GM12864 (cell line): ENCODE data around the gene TFEB.

Experiments used
- DNase-seq: peaks from one replicate; pipeline ENCODE4 v3.0.0-alpha.2; 2011; ENCODE audit warnings: low read depth
- H3K4me3 ChIP-seq: 2 replicates; pipeline ENCODE4 v1.5.1; 2011; ENCODE audit warnings: mild to moderate bottlenecking, low read depth, low read length, control low read depth
- CTCF ChIP-seq: IDR thresholded peaks from 2 replicates; pipeline ENCODE4 v1.5.1; 2011; ENCODE audit warnings: low read depth, mild to moderate bottlenecking, moderate library complexity, low read length, control low read depth, inconsistent platforms; ENCODE audit errors: missing control alignments

Gene TFEB

DNA sequence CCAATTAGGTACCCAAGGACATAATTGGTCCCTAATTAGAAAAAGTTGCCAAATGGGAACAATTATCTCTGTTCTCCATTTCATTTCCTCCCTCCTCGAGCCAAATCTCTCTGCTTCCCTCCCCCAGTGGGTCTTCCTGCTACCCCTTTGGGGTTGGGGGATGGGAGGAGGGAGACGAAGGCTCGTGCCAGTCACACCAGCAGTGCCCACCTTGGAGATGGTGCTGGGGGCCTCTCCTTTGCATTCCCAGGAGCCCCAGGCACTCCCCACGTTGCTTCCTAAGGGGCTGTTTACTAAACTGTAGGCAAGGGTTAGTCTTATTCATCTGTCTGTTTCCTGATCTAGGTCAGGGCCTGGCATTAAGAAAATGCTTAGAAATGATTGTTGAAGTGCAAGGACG lies 64.0 kb downstream of the TFEB start:
- no peak for TF ChIP-seq CTCF
- H3K4me3 ChIP-seq = no peak overlapping the region
- no peak for DNase-seq

DNA sequence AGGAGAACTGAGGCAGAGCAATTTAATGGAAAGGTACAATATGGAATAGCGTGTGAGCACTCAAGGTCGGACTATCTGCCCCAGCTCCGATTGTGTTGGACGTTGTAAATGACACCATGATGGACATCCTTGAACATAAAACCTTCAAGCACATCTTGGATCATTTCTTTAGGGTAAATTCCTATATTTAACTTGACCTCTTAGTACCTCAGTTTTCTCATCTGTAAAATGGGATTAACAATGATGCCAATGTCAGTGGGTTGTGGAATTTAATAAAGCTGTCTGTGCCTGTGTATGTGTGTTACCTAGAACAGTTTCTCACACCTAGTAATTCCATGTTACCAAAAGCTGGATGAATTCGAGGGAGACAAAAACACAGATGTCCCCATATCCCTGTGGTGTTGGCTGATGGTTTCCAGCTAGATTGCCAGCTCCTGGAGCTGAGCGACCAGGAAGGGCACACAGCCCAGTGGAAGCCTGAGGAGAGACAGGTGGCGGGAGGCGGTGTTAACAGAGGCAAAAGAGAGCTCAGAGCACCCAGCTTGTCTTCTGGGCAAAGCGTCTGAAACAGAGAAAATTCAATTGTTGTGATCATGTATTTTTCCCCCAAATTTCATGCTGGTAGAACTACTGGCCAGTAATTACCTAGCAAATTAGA lies 64.6 kb downstream of the TFEB start:
- no peak for TF ChIP-seq CTCF
- DNase-seq = no peak
- H3K4me3 ChIP-seq = no peak overlapping the region

GRCh38 chr6:41668968-41669367 lies 66.4 kb downstream of the TFEB start:
- H3K4me3 ChIP-seq = no peak overlapping the region

GRCh38 chr6:41667195-41667594 lies 68.2 kb downstream of the TFEB start:
- no peak for DNase-seq
- H3K4me3 ChIP-seq = no peak overlapping the region

More at GRCh38 chr6:41668968-41669367, 66.4 kb downstream of the TFEB start:
- TF ChIP-seq CTCF = no peak
- DNase-seq = no peak

DNA sequence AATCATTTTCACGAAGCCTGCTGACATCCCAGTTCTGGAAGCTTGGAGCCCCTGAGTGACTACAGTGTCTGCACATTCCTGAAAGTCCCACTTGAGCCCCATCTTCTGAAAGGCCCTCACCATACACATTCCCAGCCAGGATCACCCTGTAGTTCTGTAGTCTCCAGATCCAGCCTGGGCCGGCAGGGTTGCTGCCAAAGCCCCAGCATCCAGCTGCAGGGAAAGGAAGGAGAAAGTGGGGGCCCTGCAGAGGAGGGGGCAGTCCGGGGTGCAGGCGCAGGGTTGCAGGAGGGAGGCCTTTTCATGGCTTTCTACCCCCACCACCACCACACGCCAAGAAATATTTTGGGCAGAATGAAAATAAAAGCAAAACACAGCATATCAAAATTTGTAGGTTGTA lies 71.1 kb downstream of the TFEB start:
- DNase-seq = no peak
- TF ChIP-seq CTCF = no peak
- H3K4me3 ChIP-seq = no peak overlapping the region

More at GRCh38 chr6:41667195-41667594, 68.2 kb downstream of the TFEB start:
- no peak for TF ChIP-seq CTCF

DNA sequence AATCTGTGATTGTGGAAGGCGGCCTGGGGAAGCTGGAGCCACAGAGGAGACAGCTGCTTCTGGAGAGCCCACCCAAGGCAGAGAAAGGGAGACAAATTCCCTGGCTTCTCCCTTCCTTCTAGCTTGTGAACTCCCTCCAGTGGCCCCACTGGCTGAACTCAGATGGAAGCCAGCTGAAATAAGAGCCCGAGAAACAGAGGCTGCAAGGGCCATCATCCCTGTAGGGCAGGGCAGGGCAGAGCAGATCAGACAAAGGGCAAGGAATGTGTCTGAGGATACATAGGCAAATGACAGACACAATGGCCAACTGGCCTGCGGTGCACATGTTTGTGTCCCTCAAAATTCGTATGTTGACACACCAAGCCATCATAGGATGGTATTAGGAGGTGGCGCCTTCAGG lies 71.8 kb downstream of the TFEB start:
- DNase-seq = no peak
- TF ChIP-seq CTCF = no peak
- no peak overlapping the region for H3K4me3 ChIP-seq

DNA sequence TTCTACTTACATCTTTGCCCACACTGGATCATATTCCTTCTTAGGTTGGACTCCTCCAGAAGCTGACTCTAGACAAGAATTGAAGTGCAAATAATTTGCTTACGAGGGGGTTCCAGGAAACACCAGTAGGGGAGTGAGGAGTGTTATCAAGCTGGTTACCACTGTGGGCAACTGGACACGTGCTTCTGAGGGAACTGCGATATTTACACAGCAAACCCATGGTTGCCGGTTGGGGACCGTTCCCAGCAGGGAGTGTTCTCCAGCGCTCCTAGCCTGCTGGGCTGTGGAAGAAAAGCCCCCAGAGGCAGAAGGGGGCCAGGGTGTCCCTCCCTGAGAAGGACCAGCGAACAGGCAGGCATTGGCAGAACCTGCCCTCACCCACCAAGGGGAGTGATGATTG lies 75.5 kb downstream of the TFEB start:
- TF ChIP-seq CTCF = no peak
- no peak for DNase-seq
- H3K4me3 ChIP-seq = no peak overlapping the region
